Glomerular visceral epithelial cell (primary cell): ENCODE measurements around the gene TRAPPC12.
A peak's percentile ranks its signal among the peaks of the same experiment; 100 is the strongest.
"Not testable (repeated sequence)": the region's sequence is repeated elsewhere in the genome, so short reads cannot be mapped to it uniquely, and the experiment has no call there.

Source experiments
- DNase-seq: peaks from one replicate; pipeline ENCODE4 v3.0.0-alpha.2; 2016; ENCODE audit errors: extremely low spot score

TRAPPC12 gene

GRCh38 chr2:3369340-3370181 is 9.9 kb upstream of the TRAPPC12 start:
- DNase-seq, result not testable (repeated sequence)

GRCh38 chr2:3376821-3377220 is 2.7 kb upstream of the TRAPPC12 start:
- no peak for DNase-seq

- peak; percentile 32 for DNase-seq
These were observed 2.2 kb upstream of the TRAPPC12 start for GRCh38 chr2:3377279-3377611.

- peak; percentile 96 for DNase-seq
These were observed 1.7 kb upstream of the TRAPPC12 start, which contains the start of gene EIPR1 for GRCh38 chr2:3377612-3378432. Gene EIPR1, minus strand, starts transcription at chr2:3377818. Its CDS starts 129 bp downstream, at chr2:3377689.

- no peak for DNase-seq
These were observed 201 bp upstream of the TRAPPC12 start for GRCh38 chr2:3379339-3379646.

- DNase-seq, result no peak
These were observed 7.0 kb downstream of the TRAPPC12 start for GRCh38 chr2:3386448-3386958.

- no peak for DNase-seq
These were observed 7.5 kb downstream of the TRAPPC12 start for GRCh38 chr2:3387011-3387410.

- DNase-seq, result no peak
These were observed 8.3 kb downstream of the TRAPPC12 start for GRCh38 chr2:3387644-3388411.

- DNase-seq, result no peak
These were observed 8.9 kb downstream of the TRAPPC12 start for GRCh38 chr2:3388412-3388738.

GRCh38 chr2:3389193-3389592 is 9.7 kb downstream of the TRAPPC12 start:
- no peak for DNase-seq

- DNase-seq, result no peak
These were observed 10.5 kb downstream of the TRAPPC12 start for GRCh38 chr2:3390041-3390440.

GRCh38 chr2:3392216-3392615 is 12.7 kb downstream of the TRAPPC12 start:
- no peak for DNase-seq

GRCh38 chr2:3396920-3397559 is 17.5 kb downstream of the TRAPPC12 start:
- DNase-seq, result no peak

- no peak for DNase-seq
These were observed 19.4 kb downstream of the TRAPPC12 start for GRCh38 chr2:3398857-3399256.

GRCh38 chr2:3399381-3399780 is 19.9 kb downstream of the TRAPPC12 start:
- no peak for DNase-seq

GRCh38 chr2:3399829-3400228 is 20.3 kb downstream of the TRAPPC12 start:
- DNase-seq, result no peak

- no peak for DNase-seq
These were observed 24.3 kb downstream of the TRAPPC12 start for GRCh38 chr2:3403587-3404334.

GRCh38 chr2:3404349-3404894 is 24.9 kb downstream of the TRAPPC12 start:
- DNase-seq, result no peak

- DNase-seq, result no peak
These were observed 25.8 kb downstream of the TRAPPC12 start for GRCh38 chr2:3405307-3405706.

- DNase-seq, result no peak
These were observed 26.4 kb downstream of the TRAPPC12 start for GRCh38 chr2:3405876-3406275.

GRCh38 chr2:3406501-3406900 is 27.0 kb downstream of the TRAPPC12 start:
- DNase-seq, result no peak
